Activated naive CD4-positive, alpha-beta T cell (primary cell): Measurements from ENCODE around the gene SH2B3.

Source experiments
- DNase-seq, 4 experiments: peaks; one replicate each; lab custom pipeline; 2025; lab: John Stamatoyannopoulos, UW

SH2B3 gene

DNA sequence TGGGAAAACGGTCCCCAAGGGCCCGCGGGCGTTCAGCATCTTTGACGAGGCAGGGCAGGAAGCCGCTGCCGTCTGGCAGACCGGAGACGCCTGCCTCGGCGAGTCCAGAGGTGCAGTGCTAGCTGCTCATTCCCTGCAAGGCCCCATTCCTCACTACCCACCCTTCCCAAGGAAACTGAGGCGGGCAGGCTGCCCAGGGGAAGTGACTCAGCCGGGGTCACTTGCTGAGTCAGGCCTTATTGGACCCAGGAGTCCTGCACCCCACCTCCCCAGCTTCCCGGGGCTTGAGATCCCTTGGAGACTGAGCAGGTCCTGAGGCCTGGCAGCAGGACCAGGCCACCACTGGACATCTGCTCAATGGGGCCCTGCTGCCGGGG lies 3.7 kb downstream of the SH2B3 start:
- no peak for DNase-seq

DNA sequence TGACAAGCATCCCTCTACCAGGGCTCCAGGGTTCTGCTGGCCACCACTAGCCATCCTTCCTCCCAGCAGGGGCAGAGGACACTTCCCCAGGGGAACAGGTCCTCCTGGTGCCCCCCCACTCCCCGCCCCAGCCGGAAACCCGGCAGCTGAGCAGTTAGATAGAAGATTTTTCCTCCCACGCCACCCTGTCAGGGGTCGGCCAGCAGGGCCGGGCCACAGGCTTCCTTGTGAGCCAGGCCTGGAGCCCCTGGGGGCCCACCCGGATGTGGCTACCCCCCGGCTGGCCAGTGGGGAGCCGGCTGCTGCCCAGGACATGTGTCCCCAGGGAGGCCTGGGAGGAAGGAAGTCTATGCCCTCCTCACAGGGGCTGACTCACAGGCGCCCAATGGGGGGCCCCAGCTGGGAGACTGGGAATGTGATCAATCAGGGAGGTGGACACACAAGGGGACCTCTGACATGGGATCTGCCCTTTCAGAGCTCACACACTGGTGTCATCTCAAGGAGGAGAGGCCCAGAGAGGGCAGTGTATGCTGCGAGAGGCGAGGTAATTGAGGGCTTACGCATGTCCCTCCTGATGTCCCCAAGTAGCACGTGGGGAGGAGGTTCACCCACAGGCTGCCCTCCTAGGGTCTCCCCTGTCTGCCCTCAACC lies 4.2 kb downstream of the SH2B3 start:
- no peak for DNase-seq

DNA sequence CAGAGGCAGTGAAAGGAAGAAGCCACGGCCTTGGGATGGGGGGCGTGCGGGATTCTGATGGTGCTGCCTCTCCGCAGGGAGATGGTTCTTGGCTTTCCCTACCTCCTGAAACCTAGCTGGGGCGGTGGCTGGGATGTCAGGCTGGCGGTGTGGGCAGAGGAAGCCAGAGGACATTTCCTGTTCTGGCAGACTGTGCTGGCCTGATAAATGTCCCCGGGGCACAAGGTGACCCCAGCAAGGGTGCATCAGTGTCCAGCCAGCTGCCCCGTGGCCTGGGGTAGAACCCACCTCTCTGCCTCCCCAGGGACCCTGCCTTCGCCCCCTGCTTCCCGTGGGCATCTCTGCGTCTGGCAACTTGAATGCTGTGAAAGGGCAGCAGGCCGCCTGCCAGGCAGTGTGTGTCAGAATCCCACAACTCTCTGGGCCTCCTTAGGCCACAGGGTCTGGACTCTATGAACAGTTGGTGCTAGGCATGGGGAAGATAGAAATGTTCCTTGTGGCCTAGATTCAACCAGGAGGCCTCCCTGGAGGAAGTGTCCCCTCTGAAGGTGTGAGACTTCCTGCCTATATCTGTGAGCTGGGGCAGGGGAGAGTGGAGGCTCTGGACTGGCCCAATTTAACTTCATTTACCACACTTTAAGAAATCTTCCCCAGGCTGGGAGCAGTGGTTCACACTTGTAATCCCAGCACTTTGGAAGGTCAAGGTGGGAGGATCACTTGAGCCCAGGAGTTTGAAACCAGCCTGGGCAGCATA lies 4.9 kb downstream of the SH2B3 start:
- no peak for DNase-seq

DNA sequence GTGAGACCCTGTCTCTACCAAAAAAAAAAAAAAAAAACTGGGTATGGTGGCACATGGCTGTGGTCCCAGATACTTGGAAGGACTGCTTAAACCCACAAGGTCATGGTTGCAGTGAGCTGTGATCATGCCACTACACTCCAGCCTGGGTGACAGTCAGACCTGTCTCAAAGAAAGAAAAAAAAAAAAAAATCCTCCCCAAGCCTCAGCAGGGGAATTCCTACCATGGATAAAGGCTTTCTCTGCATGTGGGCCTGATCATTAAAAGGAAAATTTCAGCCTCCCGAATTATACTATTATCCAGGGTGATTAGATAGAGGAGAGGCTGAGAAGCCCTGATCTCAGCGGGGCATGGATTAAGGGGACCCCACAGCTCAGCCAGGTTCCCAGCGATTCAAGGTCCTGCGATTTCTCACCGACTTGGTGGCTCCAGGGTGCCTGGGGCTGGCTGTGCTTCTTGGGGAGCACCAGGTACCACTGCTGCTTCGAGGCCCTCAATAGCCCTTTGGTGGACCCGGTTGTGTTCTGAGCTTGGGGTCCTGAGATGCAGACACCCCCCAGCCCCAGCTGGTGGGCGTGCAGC lies 5.6 kb downstream of the SH2B3 start:
- no peak for DNase-seq

DNA sequence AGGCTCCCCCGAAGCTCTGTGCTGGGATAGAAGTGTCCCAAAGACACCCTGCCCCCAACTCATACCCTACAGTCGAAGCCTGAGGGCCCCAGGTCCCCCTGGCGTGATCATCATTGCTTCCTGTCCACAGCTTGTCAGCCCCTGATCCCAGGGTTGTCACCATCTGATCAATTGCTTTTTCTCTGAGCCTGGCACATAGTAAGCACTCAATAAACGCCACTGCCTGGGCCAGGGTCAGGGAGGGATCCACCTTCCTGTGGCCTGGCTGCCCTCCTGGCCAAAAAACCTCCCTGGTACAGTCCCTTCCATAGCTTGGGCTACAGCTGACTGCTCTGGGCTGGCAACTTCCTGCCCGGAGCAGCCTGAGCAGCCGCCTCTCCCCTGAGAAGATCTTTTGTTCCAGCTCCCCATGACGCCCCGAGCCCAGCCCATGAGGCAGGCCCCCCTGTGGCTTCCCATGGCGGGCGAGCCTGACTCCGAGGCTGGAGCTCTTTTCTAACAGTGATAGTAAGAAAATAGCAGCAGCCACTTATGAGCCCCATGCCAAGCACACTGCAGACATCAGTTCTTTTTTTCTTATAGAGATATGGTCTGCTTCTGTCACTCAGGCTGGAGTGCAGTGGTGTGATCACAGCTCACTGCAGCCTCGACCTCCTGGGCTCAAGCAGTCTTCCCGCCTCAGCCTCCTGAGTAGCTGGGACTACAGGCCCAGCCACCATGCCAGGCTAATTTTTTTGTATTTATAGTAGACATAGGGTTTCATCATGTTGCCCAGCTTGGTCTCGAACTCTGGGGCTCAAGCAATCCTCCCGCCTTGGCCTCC lies 6.5 kb downstream of the SH2B3 start:
- no peak for DNase-seq

DNA sequence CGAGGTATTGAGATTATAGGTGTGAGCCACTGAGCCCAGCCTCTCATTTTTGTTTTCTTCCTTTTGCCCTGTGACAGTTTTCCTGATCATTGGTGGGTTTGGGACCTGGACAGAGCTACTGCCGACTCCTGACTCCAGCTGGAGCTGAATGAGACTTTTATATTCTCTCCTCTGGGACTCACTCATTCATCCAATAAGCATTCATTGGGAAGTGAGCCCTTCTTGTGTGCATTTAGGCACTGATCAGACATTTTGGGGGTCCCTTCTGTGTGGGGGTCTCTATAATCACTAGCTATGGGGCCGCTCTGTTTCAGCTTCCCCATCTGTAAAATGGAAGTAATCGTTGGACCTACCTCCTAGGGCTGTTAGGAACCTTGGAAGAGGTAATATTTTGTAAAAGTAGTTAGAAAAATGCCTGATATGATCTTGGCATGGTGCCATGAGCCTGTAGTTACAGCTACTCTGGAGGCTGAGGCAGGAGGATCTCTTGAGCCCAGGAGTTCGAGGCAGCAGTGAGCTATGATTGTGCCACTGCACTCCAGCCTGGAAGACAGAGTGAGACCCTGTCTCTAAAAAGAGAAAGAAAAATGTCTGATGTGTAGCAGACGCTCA lies 7.2 kb downstream of the SH2B3 start:
- DNase-seq = no peak

DNA sequence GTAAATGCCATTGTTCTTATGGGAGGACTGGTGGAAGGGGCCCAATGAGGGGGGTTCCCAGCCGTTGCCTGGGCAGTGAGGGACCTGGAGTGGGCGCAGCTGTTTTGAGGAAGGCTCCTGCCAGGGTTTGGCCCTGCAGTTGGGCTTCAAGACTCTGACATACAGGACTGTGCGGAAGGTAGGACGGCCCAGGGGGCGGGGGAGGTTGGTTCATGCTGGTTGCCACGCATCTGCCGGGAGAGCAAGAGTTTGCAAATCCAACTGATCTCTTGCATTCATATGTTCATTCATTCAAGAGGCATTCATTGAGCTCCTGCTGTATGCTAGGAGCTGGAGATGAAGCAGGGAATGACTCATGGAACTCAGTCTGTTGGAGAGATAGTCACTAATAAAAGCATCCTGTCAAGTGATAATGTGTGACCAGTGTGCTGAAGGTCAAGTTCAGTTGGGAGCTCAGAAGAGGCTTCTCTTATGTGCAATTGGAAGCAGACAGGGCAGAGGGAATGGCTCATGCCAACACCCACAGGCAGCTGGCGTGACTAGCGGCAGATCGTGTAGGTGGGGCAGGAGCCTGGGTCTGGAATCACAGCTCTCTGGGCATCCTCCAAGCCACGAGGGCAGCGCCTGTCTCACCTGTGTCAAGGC lies 7.8 kb downstream of the SH2B3 start:
- no peak for DNase-seq

DNA sequence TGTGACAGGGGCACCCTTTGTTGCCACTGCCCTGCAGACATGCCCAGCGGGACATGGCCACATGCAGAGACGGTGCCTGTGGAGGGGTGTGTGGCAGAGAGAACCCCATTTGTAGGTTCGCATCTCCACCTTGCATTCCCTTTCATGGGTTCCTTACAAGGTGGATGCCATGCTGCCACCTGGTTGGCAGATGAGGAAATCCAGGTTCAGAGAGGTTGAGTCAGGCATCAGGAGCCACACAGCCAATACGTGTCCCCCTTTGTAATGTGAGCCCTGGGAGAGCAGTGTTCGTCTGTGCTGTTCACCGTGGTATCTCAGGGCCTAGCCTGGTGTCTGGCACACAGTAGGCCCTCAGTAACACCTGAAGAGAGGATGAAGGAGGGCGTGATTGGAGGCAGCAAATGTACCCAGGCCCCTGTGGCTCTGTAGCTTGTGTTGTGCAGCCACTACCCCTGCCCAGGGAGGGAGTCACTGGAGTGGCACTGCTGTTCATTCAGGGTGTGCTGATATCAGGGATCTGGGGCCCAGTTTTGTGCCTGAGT lies 9.1 kb downstream of the SH2B3 start:
- no peak for DNase-seq

DNA sequence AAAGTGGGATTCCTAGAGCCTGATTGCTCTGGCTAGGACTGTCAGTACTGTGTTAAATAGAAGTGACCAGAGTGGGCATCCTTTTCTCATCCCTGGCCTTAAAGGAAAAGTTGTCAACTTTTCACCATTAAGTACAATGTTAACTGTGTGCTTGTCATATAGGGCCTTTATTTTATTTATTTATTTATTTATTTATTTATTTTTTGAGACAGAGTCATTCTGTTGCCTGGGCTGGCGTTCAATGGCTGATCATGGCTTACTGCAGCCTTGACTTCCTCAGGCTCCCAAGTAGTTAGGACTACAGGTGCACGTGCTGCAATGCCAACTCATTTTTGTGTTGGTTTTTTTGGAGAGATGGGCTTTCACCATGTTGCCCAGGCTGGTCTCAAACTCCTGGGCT lies 11.6 kb downstream of the SH2B3 start:
- DNase-seq = no peak

DNA sequence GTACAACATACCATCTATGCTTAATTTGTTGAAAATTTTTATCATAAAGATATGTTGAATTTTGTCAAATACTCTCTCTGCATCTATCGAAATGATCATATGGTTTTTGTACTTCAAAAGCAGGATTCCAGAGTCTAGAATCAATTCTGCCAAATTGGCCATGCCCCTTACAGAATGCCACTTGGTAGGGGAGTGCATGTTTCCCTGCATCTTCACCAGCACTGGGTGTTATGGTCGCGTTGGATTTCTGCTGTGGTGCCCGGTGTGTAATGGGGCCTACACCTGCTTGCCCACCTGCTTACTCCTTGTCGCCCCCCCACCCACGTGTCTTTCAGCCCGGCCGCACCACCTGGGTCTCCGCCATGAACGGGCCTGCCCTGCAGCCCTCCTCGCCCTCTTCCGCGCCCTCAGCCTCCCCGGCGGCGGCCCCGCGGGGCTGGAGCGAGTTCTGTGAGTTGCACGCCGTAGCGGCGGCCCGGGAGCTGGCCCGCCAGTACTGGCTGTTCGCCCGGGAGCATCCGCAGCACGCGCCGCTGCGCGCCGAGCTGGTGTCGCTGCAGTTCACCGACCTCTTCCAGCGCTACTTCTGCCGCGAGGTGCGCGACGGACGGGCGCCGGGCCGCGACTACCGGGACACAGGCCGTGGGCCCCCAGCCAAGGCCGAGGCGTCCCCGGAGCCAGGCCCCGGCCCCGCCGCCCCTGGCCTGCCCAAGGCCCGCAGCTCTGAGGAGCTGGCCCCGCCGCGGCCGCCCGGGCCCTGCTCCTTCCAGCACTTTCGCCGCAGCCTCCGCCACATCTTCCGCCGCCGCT lies 12.3 kb downstream of the SH2B3 start:
- no peak for DNase-seq

DNA sequence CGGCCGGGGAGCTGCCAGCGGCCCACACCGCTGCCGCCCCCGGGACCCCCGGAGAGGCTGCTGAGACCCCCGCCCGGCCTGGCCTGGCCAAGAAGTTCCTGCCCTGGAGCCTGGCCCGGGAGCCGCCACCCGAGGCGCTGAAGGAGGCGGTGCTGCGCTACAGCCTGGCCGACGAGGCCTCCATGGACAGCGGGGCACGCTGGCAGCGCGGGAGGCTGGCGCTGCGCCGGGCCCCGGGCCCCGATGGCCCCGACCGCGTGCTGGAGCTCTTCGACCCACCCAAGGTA lies 12.8 kb downstream of the SH2B3 start:
- DNase-seq = no peak

DNA sequence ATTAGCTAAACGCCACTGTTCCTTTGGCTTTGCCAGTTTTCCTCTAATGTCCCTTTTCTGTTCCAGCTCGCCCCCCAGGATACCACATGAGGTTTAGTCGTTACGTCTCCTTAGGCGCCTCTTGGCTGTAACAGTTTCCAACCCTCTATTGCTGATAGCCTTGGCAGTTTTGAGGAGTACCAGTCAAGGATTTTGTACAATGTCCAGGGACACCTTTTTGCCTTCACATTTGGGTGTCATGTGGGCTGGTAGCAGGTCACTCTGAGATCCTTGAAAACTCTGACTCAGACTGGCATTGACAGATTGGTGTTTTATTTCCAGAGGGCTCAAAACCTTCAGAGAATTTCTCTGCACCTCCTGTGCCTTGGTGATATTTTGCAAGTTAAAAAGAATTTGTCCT lies 14.1 kb downstream of the SH2B3 start:
- no peak for DNase-seq

DNA sequence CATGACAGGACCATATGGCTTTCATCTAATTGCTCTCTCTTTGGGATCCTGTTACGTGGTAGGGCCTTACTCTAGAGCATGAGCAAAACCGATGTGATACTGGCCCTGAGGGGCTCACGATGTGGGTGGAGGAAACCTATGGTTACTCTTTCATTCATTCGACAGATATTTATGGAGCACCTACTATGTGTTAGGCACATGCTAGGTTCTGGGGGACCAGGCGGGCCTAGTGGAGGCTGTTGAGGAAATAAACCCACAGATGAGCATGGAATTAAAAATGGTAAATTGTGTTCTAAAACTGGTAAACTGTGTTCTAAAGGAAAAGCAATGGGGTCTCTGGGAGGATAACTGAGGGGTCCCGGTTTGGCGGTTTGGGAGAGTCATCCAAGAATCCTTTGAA lies 14.8 kb downstream of the SH2B3 start:
- DNase-seq = no peak

DNA sequence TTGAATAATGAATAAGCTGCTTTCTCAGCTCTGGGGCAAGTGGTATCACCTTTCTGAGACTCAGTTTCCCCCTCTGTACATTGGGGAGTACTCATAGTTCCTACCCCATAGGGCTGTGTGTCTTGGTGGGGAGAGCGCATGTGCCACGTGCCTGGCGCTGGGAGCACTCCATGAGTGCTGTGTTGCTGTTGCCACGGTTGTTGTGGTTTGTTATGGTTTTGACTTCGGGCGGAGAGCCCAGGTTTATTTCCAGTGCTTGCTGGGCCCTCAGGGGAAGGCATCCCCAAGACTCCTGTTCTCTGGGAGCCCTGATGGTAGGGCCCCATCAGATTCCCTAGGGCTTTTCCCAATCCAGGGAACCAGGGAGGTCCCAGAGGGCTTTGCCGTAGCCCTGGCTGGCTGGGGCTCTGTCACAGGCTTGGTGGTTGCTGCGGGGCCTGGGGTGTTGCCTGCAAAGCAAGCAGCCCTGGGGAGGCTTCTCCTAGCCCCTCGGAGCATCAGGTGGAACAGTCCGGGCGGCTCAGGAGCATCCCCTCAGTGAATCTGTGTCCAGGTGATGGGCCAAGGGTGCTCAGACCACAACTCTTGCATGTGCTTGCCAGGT lies 18.6 kb downstream of the SH2B3 start:
- DNase-seq = no peak

DNA sequence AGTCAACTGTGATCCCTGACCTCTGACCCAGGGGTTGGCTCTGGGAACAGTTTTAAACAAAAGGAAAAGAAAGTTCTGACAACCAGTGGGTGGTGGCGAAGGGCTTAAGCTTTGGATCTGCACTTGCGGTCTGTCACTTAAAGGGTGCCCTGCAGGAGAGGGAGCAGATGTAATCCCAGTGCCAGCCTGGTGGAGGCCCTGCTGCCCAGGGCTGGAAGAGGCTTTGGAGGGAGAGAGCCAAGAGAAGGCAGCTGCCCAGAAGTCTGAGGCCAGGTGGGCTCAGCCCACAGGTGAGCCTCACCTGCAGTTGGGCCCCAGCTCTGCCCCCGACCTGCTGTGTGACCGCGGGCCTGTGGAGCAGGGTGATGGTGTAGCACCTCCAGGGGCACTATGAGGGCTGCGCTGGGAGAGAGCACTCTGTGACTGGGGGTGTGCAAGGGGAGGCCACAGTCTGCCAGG lies 19.1 kb downstream of the SH2B3 start:
- no peak for DNase-seq

DNA sequence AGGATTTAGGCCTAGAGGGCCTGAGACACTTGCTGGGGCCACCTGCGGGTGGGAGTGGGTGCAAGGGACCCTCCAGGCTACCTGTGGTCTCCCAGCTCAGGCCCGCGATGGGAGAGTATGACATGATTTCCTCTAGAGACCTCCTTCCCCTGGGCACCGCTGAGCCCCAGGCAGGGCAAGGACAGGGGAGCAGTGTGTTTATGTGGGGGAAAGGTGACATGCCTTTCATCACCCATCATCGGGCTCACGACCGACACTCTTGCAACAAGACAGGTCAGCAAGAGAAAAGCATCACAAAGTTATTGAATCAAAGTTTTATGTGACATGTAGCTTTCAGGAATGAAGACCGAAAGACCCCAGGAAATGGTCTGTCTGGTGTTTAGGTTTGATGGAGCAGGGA lies 19.9 kb downstream of the SH2B3 start:
- DNase-seq = no peak

DNA sequence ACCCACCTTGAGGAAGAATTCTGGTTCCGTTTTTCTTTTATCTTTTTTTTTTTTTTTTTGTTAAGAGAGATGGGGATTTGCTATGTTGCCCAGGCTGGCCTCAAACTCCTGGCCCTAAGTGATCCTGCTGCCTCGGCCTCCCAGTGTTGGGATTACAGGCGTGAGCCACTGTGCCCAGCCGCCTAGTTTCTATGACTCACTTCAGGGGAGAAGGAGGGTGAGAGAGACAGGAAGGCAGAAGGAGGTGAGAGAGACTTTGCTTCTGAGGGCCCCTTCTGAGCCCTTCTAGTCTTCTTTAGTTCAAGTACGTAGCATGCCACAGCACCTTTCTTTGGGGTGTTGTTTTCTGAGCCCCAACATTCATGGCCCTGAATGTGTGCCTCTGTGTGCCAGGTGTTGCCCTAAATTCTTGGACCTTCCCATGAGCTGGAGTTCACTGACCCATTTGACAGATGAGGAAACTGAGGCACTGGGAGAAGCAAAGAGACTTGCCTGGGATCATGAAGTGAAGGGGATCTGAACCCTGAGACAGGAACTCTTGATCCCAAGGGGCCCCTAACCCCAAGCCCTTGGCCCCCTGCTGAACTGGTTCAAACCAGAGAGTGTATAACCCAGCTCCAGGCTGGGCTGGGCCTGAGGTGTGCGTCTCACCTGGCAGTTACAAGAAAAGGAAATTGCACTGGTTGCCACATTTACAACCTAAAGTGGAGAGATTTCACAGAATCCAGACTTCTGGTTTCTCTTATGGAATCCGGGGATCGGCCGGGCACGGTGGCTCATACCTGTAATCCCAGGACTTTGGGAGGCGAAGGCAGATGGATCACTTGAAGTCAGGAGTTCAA lies 20.8 kb downstream of the SH2B3 start:
- DNase-seq = no peak

DNA sequence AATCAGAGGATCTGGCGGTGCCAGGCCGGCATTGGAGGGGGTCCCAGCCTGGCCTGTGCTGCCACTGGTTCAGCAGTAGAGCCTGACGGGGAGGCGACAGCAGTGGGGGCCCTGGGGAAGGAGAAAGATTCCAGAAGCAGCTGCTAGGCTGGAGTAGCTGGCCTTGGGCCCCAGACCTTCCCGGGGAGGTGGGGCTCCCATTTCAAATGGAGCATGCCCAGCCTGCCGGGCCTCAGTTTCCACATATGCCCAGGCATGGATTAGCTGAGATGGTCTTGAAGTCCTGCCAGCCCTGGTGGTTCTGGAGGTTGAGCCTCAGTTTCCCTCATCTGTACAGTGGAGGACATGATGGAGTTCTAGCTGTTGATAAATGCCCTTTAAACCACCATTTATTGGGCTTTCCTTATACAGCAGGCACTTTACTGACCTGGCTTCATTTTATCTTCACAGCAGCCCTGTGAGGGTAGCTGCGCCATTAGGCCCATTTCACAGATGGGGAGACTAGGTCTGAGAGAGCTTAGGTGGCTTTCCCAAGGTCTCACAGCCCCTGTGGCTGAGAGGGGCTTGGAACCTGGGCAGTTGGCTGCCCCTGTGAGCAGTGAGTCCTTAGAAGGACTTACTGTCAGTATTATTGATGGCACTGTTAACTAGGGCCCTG lies 21.8 kb downstream of the SH2B3 start:
- DNase-seq = no peak
